Esophagus squamous epithelium (tissue), 4 donors: Measurements from ENCODE around the gene TRNP1.

ENCODE experiments used
- CTCF ChIP-seq, 6 experiments: fragments of 450-650 bp in 4 of 6; fragments of 200-600 bp in 2 of 6; sonication (generic) in 2 of 6; IDR thresholded peaks; one replicate each; pipeline ENCODE4 v1.5.1; 2016 to 2019; ENCODE audit warnings: antibody characterized with exemption in 6 of 6, mild to moderate bottlenecking in 4 of 6, moderate library complexity in 4 of 6
- POLR2A ChIP-seq, 4 donors: fragments of 450-650 bp; IDR thresholded peaks; one replicate each; pipeline ENCODE4 v1.6.1; 2017; ENCODE audit warnings: antibody characterized with exemption in 4 of 4, mild to moderate bottlenecking in 4 of 4, moderate library complexity in 3 of 4

- TF ChIP-seq CTCF (IDR thresholded peaks at IDR 0.05) (no peak), POLR2A (IDR thresholded peaks at IDR 0.05) (no peak)
These were observed 23.7 kb downstream of the TRNP1 start for GRCh38 chr1:27017207-27017606.
